Mucosa of rectum (tissue), 2 donors: ENCODE measurements around the gene PCBP3.

Experiments used
- H3K27ac ChIP-seq, 2 donors: one replicate each; pipeline ENCODE4 v1.7.0; 2013; ENCODE audit warnings: inconsistent platforms in 2 of 2, low read depth in 2 of 2, low read length in 2 of 2
- H3K27me3 ChIP-seq, 2 donors: one replicate each; pipeline ENCODE4 v1.7.0; 2013; ENCODE audit warnings: low read length in 2 of 2; ENCODE audit not compliant: control insufficient read depth in 2 of 2, insufficient read depth in 2 of 2
- H3K36me3 ChIP-seq, 2 donors: one replicate each; pipeline ENCODE4 v1.7.0; 2013; ENCODE audit warnings: low read length in 2 of 2; ENCODE audit not compliant: control insufficient read depth in 2 of 2, insufficient read depth in 2 of 2
- H3K4me1 ChIP-seq, 2 donors: one replicate each; pipeline ENCODE4 v1.7.0; 2013; ENCODE audit warnings: low read length in 2 of 2, mild to moderate bottlenecking in 1 of 2; ENCODE audit not compliant: control insufficient read depth in 2 of 2, insufficient read depth in 2 of 2
- H3K4me3 ChIP-seq, 2 donors: one replicate each; pipeline ENCODE4 v1.7.0; 2013; ENCODE audit warnings: low read length in 2 of 2
- H3K9ac ChIP-seq, 2 donors: one replicate each; pipeline ENCODE4 v1.7.0; 2013; ENCODE audit warnings: low read length in 2 of 2, low read depth in 1 of 2, mild to moderate bottlenecking in 1 of 2
- H3K9me3 ChIP-seq, 2 donors: one replicate each; pipeline ENCODE4 v1.7.0; 2013; ENCODE audit warnings: low read length in 2 of 2; ENCODE audit not compliant: control insufficient read depth in 2 of 2
- donor health status: healthy.
- donor health status: Normal muscosa, but diverticular disease.

PCBP3 gene

GRCh38 chr21:45753445-45753844 is 109.9 kb downstream of the PCBP3 start:
- Histone ChIP-seq H3K27ac (no peak overlapping the region), H3K4me3 (no peak overlapping the region), H3K27me3 (no peaks in the 10 kb centered on the region), H3K9ac (no peak overlapping the region), H3K9me3 (no peaks in the 10 kb centered on the region), H3K36me3 (no peaks in the 10 kb centered on the region), H3K4me1 (no peaks in the 10 kb centered on the region)

- Histone ChIP-seq H3K4me1 (no peaks in the 10 kb centered on the region), H3K27me3 (no peaks in the 10 kb centered on the region), H3K36me3 (no peaks in the 10 kb centered on the region), H3K4me3 (no peak overlapping the region), H3K9me3 (no peaks in the 10 kb centered on the region), H3K9ac (no peak overlapping the region), H3K27ac (no peak overlapping the region)
Observed at GRCh38 chr21:45756029-45756428, 112.5 kb downstream of the PCBP3 start.

- H3K36me3 ChIP-seq, result no peaks in the 10 kb centered on the region
- H3K9ac ChIP-seq, result no peak overlapping the region
- H3K27ac ChIP-seq, result no peak overlapping the region
- H3K9me3 ChIP-seq, result no peaks in the 10 kb centered on the region
- H3K4me1 ChIP-seq, result no peaks in the 10 kb centered on the region
- H3K4me3 ChIP-seq, result no peak overlapping the region
- H3K27me3 ChIP-seq, result no peaks in the 10 kb centered on the region
Observed at GRCh38 chr21:45756669-45757068, 113.1 kb downstream of the PCBP3 start.

- Histone ChIP-seq H3K9me3 (no peaks in the 10 kb centered on the region), H3K36me3 (no peaks in the 10 kb centered on the region), H3K4me3 (no peak overlapping the region), H3K9ac (no peak overlapping the region), H3K27me3 (no peaks in the 10 kb centered on the region), H3K4me1 (no peaks in the 10 kb centered on the region), H3K27ac (no peak overlapping the region)
Observed at GRCh38 chr21:45761704-45762103, 118.2 kb downstream of the PCBP3 start.

GRCh38 chr21:45763074-45763473 is 119.5 kb downstream of the PCBP3 start:
- H3K4me1 ChIP-seq, result no peaks in the 10 kb centered on the region
- no peak overlapping the region for H3K27ac ChIP-seq
- H3K4me3 ChIP-seq, result no peak overlapping the region
- H3K27me3 ChIP-seq, result no peaks in the 10 kb centered on the region
- H3K9me3 ChIP-seq, result no peaks in the 10 kb centered on the region
- no peaks in the 10 kb centered on the region for H3K36me3 ChIP-seq
- H3K9ac ChIP-seq, result no peak overlapping the region

- no peak overlapping the region for H3K4me3 ChIP-seq
- no peak overlapping the region for H3K9ac ChIP-seq
- H3K36me3 ChIP-seq, result no peaks in the 10 kb centered on the region
- no peaks in the 10 kb centered on the region for H3K27me3 ChIP-seq
- H3K9me3 ChIP-seq, result no peaks in the 10 kb centered on the region
- H3K27ac ChIP-seq, result no peak overlapping the region
- H3K4me1 ChIP-seq, result no peaks in the 10 kb centered on the region
Observed at GRCh38 chr21:45763506-45763905, 120.0 kb downstream of the PCBP3 start.

- Histone ChIP-seq H3K36me3 (no peaks in the 10 kb centered on the region), H3K27me3 (no peaks in the 10 kb centered on the region), H3K9me3 (no peaks in the 10 kb centered on the region), H3K4me1 (no peaks in the 10 kb centered on the region), H3K4me3 (no peak overlapping the region), H3K27ac (no peak overlapping the region), H3K9ac (no peak overlapping the region)
Observed at GRCh38 chr21:45764792-45765191, 121.3 kb downstream of the PCBP3 start.

- H3K27ac ChIP-seq, result no peak overlapping the region
- H3K36me3 ChIP-seq, result no peaks in the 10 kb centered on the region
- H3K27me3 ChIP-seq, result no peaks in the 10 kb centered on the region
- H3K9ac ChIP-seq, result no peak overlapping the region
- no peak overlapping the region for H3K4me3 ChIP-seq
- no peaks in the 10 kb centered on the region for H3K9me3 ChIP-seq
- H3K4me1 ChIP-seq, result no peaks in the 10 kb centered on the region
Observed at GRCh38 chr21:45765375-45765774, 121.8 kb downstream of the PCBP3 start.

GRCh38 chr21:45766055-45766454 is 122.5 kb downstream of the PCBP3 start:
- Histone ChIP-seq H3K4me1 (no peaks in the 10 kb centered on the region), H3K9ac (no peak overlapping the region), H3K27ac (no peak overlapping the region), H3K36me3 (no peaks in the 10 kb centered on the region), H3K9me3 (no peaks in the 10 kb centered on the region), H3K27me3 (no peaks in the 10 kb centered on the region), H3K4me3 (no peak overlapping the region)

- Histone ChIP-seq H3K9me3 (no peaks in the 10 kb centered on the region), H3K27me3 (no peaks in the 10 kb centered on the region), H3K9ac (no peak overlapping the region), H3K36me3 (no peaks in the 10 kb centered on the region), H3K4me1 (no peaks in the 10 kb centered on the region), H3K4me3 (no peak overlapping the region), H3K27ac (no peak overlapping the region)
Observed at GRCh38 chr21:45766501-45766900, 123.0 kb downstream of the PCBP3 start.
